Measurements from ENCODE around the gene BBS2. TPM values are rescaled to one million over a fixed set of nuclear protein-coding genes. Genes with fewer than 3 reads are reported as not detected.

The BBS2 gene
- polyA plus RNA-seq, 1 donor from 2014 or later, result 197 TPM

- Histone ChIP-seq H4K20me1 (ENCODE audit: insufficient read depth) (no peaks in the 10 kb centered on the region), H3K27ac (ENCODE audit: low read length) (no peak overlapping the region), H3K9ac (ENCODE audit: low read length) (no peak overlapping the region), H3K4me2 (ENCODE audit: low read length) (no peak overlapping the region), H3K36me3 (ENCODE audit: insufficient read depth, low read length) (no peaks in the 10 kb centered on the region), H3K9me3 (ENCODE audit: low read length) (no peaks in the 10 kb centered on the region), H3K27me3 (ENCODE audit: insufficient read depth, low read depth, low read length) (no peaks in the 10 kb centered on the region), H3K9me2 (ENCODE audit: insufficient read depth, low read length) (no peaks in the 10 kb centered on the region), H3F3A (ENCODE audit: insufficient read depth, low read length, poor library complexity, severe bottlenecking) (no peaks in the 10 kb centered on the region), H3K79me2 (replicated peaks; ENCODE audit: insufficient read depth, low read length) (no peaks in the 10 kb centered on the region), H2AFZ (ENCODE audit: low read depth, low read length) (no peak overlapping the region), H3K4me3 (ENCODE audit: low read length) (no peak overlapping the region)
- TF ChIP-seq RAD21 (conservative IDR thresholded peaks at IDR 0.05), result no peak
- TF ChIP-seq SMC3 (conservative IDR thresholded peaks at IDR 0.05; ENCODE audit: poor library complexity), result no peak
- no peak for TF ChIP-seq TAF1 (IDR thresholded peaks at IDR 0.05; ENCODE audit: low read depth)
- no peak for TF ChIP-seq CTCF (IDR thresholded peaks at IDR 0.05; ENCODE audit: poor library complexity, severe bottlenecking)
- no peak for TF ChIP-seq EZH2 (IDR thresholded peaks at IDR 0.05; ENCODE audit: borderline replicate concordance, insufficient read depth, low read length, poor library complexity, severe bottlenecking)
- no peak for TF ChIP-seq REST (IDR thresholded peaks at IDR 0.05; ENCODE audit: borderline replicate concordance)
- TF ChIP-seq MXI1 (conservative IDR thresholded peaks at IDR 0.05; ENCODE audit: poor library complexity, severe bottlenecking), result no peak
- TF ChIP-seq EP300 (conservative IDR thresholded peaks at IDR 0.05; ENCODE audit: poor library complexity, severe bottlenecking), result no peak
- TF ChIP-seq POLR2AphosphoS5 (IDR thresholded peaks at IDR 0.05), result no peak
These were observed 38.4 kb upstream of the BBS2 start for GRCh38 chr16:56558024-56558747.

- H3K9me2 ChIP-seq (ENCODE audit: insufficient read depth, low read length), result no peaks in the 10 kb centered on the region
- H4K20me1 ChIP-seq (ENCODE audit: insufficient read depth), result no peaks in the 10 kb centered on the region
- H2AFZ ChIP-seq (ENCODE audit: low read depth, low read length), result no peak overlapping the region
- no peaks in the 10 kb centered on the region for H3K79me2 ChIP-seq (replicated peaks; ENCODE audit: insufficient read depth, low read length)
- no peaks in the 10 kb centered on the region for H3F3A ChIP-seq (ENCODE audit: insufficient read depth, low read length, poor library complexity, severe bottlenecking)
- H3K9me3 ChIP-seq (ENCODE audit: low read length), result no peaks in the 10 kb centered on the region
- H3K4me2 ChIP-seq (ENCODE audit: low read length), result no peak overlapping the region
- H3K4me3 ChIP-seq (ENCODE audit: low read length), result no peak overlapping the region
- H3K27ac ChIP-seq (ENCODE audit: low read length), result no peak overlapping the region
- TF ChIP-seq SMC3 (conservative IDR thresholded peaks at IDR 0.05; ENCODE audit: poor library complexity), result no peak
- TF ChIP-seq EZH2 (IDR thresholded peaks at IDR 0.05; ENCODE audit: borderline replicate concordance, insufficient read depth, low read length, poor library complexity, severe bottlenecking), result no peak
- TF ChIP-seq POLR2AphosphoS5 (IDR thresholded peaks at IDR 0.05), result no peak
- TF ChIP-seq CTCF (IDR thresholded peaks at IDR 0.05; ENCODE audit: poor library complexity, severe bottlenecking), result no peak
- no peak for TF ChIP-seq MXI1 (conservative IDR thresholded peaks at IDR 0.05; ENCODE audit: poor library complexity, severe bottlenecking)
- no peak for TF ChIP-seq TAF1 (IDR thresholded peaks at IDR 0.05; ENCODE audit: low read depth)
- no peak for TF ChIP-seq EP300 (conservative IDR thresholded peaks at IDR 0.05; ENCODE audit: poor library complexity, severe bottlenecking)
- no peak for TF ChIP-seq RAD21 (conservative IDR thresholded peaks at IDR 0.05)
- no peak for TF ChIP-seq REST (IDR thresholded peaks at IDR 0.05; ENCODE audit: borderline replicate concordance)
- no peaks in the 10 kb centered on the region for H3K27me3 ChIP-seq (ENCODE audit: insufficient read depth, low read depth, low read length)
- no peak overlapping the region for H3K9ac ChIP-seq (ENCODE audit: low read length)
- no peaks in the 10 kb centered on the region for H3K36me3 ChIP-seq (ENCODE audit: insufficient read depth, low read length)
These were observed 34.6 kb upstream of the BBS2 start for GRCh38 chr16:56554441-56554840.
